SH-SY5Y (cell line): ENCODE results near the gene CTNNAL1.

Experiments used
- GATA2 ChIP-seq: IDR thresholded peaks from 2 replicates; pipeline ENCODE4 v1.6.1; 2011; ENCODE audit warnings: mild to moderate bottlenecking, low read depth, low read length
- GATA3 ChIP-seq: IDR thresholded peaks from 2 replicates; pipeline ENCODE4 v1.6.1; 2011; ENCODE audit warnings: low read depth, mild to moderate bottlenecking, low read length, moderate library complexity

GRCh38 chr9:108961151-108961550 is 52.1 kb downstream of the CTNNAL1 start:
- TF ChIP-seq GATA2: no peak
- no peak for TF ChIP-seq GATA3
